K562 (cell line): ENCODE results near the gene ZKSCAN7. TPM values are rescaled to one million over a fixed set of nuclear protein-coding genes. Genes with fewer than 3 reads are reported as not detected.

Source experiments
- ATAC-seq: fragments of 200-7000 bp; cut with Tn5 transposase; 3 replicates; pipeline ENCODE4 v1.9.1; 2020; ENCODE audit warnings: moderate library complexity
- BruUV-seq: library from RNA; stranded (reverse); fragments of 400-500 nt; replicated peaks from 2 replicates; lab custom pipeline; 2021; lab: Mats Ljungman, UMichigan
- CTCF ChIA-PET: fragments of 300-600 bp; formaldehyde crosslinking; extraction: SDS; loops from one replicate; lab custom pipeline; 2021; ENCODE audit warnings: low intra/inter-chr PET ratio; lab: Yijun Ruan, JAX
- POLR2A ChIA-PET: fragments of 300-600, 350-650 bp; sonication (Branson Sonifier 250); formaldehyde crosslinking; extraction: SDS; loops from one replicate; lab custom pipeline; 2021; ENCODE audit warnings: antibody characterized with exemption, inconsistent platforms; lab: Yijun Ruan, JAX
- DNase-seq, 4 experiments: peaks; one replicate each; pipeline versions ENCODE4 v3.0.0 to v3.0.0-alpha.2; 2011 to 2018; ENCODE audit warnings: low spot score in 3 of 4, mixed read lengths in 3 of 4; ENCODE audit errors: extremely low read depth in 1 of 4
- FAIRE-seq: peaks from 2 replicates; lab custom pipeline; 2011; peaks lifted over from hg19 to GRCh38; lab: Jason Lieb, UNC
- H2AFZ ChIP-seq: 2 replicates; pipeline ENCODE4 v1.6.0; 2011; ENCODE audit warnings: low read depth, low read length, control low read depth, inconsistent platforms
- H3K27ac ChIP-seq: fragments of 200-600 bp; 3 replicates; pipeline ENCODE4 v1.8.0; 2011; ENCODE audit warnings: low read depth, mild to moderate bottlenecking, control low read depth, inconsistent platforms, low read length, moderate library complexity, mixed read lengths; ENCODE audit errors: extremely low read depth
- H3K27me3 ChIP-seq, 2 experiments: fragments of 300-600 bp in 1 of 2; 2 replicates in 1 of 2; 3 replicates in 1 of 2; pipeline versions ENCODE4 v1.6.0 to v1.8.0; 2011; ENCODE audit warnings: inconsistent platforms in 2 of 2, low read length in 2 of 2, mild to moderate bottlenecking in 1 of 2, mixed read lengths in 1 of 2, moderate library complexity in 1 of 2; ENCODE audit not compliant: control insufficient read depth in 2 of 2, insufficient read depth in 2 of 2
- H3K36me3 ChIP-seq: fragments of 300-600 bp; 3 replicates; pipeline ENCODE4 v1.8.0; 2011; ENCODE audit warnings: mild to moderate bottlenecking, low read length, inconsistent platforms; ENCODE audit not compliant: control insufficient read depth, insufficient read depth
- H3K4me1 ChIP-seq, 2 experiments: fragments of 200-600 bp in 1 of 2; replicated peaks in 1 of 2; 2 replicates in 1 of 2; 3 replicates in 1 of 2; pipeline versions ENCODE4 v1.5.1 to v1.8.0; 2011; ENCODE audit warnings: inconsistent platforms in 2 of 2, low read length in 2 of 2, mild to moderate bottlenecking in 1 of 2, mixed read lengths in 1 of 2, moderate library complexity in 1 of 2; ENCODE audit not compliant: control insufficient read depth in 2 of 2, insufficient read depth in 2 of 2
- H3K4me2 ChIP-seq: 2 replicates; pipeline ENCODE4 v1.6.1; 2011; ENCODE audit warnings: low read length, control low read depth, inconsistent platforms, mixed read lengths; ENCODE audit not compliant: insufficient read depth
- H3K4me3 ChIP-seq: fragments of 200-600 bp; sonication (generic), shearing (Covaris generic); 2 replicates; pipeline ENCODE4 v1.5.1; 2016; ENCODE audit warnings: control low read depth, inconsistent platforms
- H3K79me2 ChIP-seq: fragments of 200-600 bp; 3 replicates; pipeline ENCODE4 v1.8.0; 2011; ENCODE audit warnings: low read length, inconsistent platforms; ENCODE audit not compliant: control insufficient read depth, insufficient read depth
- H3K9ac ChIP-seq, 2 experiments: 2 replicates each; pipeline versions ENCODE4 v1.6.0 to v1.6.1; 2011; ENCODE audit warnings: low read depth in 2 of 2, low read length in 2 of 2, control low read depth in 1 of 2, inconsistent platforms in 1 of 2, mild to moderate bottlenecking in 1 of 2, mixed read lengths in 1 of 2; ENCODE audit not compliant: insufficient read depth in 1 of 2
- H3K9me1 ChIP-seq: one replicate; pipeline ENCODE4 v1.6.0; 2011; ENCODE audit warnings: inconsistent platforms, mild to moderate bottlenecking, low read length, moderate library complexity; ENCODE audit not compliant: control insufficient read depth, insufficient read depth
- H3K9me3 ChIP-seq: replicated peaks from 2 replicates; pipeline ENCODE4 v1.5.1; 2011; ENCODE audit warnings: low read depth, low read length, inconsistent platforms; ENCODE audit not compliant: control insufficient read depth, insufficient read depth
- H4K20me1 ChIP-seq: replicated peaks from 2 replicates; pipeline ENCODE4 v1.6.1; 2011; ENCODE audit warnings: low read length, inconsistent platforms, mixed read lengths; ENCODE audit not compliant: control insufficient read depth, insufficient read depth
- BCL6 ChIP-seq: fragments of 250-450 bp; sonication (Bioruptor Pico); IDR thresholded peaks from 2 replicates; pipeline ENCODE4 v1.4.0; 2020
- L3MBTL2 ChIP-seq: fragments of 450-650 bp; IDR thresholded peaks from 2 replicates; pipeline ENCODE4 v1.6.1; 2016; ENCODE audit warnings: mild to moderate bottlenecking, moderate library complexity
- MNT ChIP-seq, 2 experiments: fragments of 450-650 bp; conservative IDR thresholded peaks; 2 replicates each; pipeline ENCODE4 v1.6.1; 2017; ENCODE audit warnings: mild to moderate bottlenecking in 2 of 2, moderate library complexity in 2 of 2
- RNF2 ChIP-seq: sonication (generic); IDR thresholded peaks from 2 replicates; pipeline ENCODE4 v1.6.1; 2016
- TAF9B ChIP-seq: fragments of 450-650 bp; IDR thresholded peaks from 2 replicates; pipeline ENCODE4 v1.6.1; 2018; ENCODE audit warnings: mild to moderate bottlenecking; ENCODE audit not compliant: partially characterized antibody
- ZFP36 ChIP-seq: fragments of 150-350 bp; IDR thresholded peaks from 2 replicates; pipeline ENCODE4 v1.6.1; 2018; ENCODE audit warnings: low read length, low read depth; ENCODE audit not compliant: partially characterized antibody
- WGBS: fragments of 100-300 bp; shearing (Covaris generic); methylation state at CpG from one replicate; pipeline ENCODE4 v1.1.6; 2016; ENCODE audit warnings: low coverage, mixed read lengths; ENCODE audit not compliant: insufficient coverage; ENCODE audit errors: missing lambda C conversion rate; 5-methylcytosine and 5-hydroxymethylcytosine counted together
- in situ Hi-C: fragments of 300-500 bp; cut with MboI; formaldehyde crosslinking; loops from 4 replicates; pipeline ENCODE4 v1.15.0; 2018; ENCODE audit warnings: inconsistent platforms, mixed read lengths
- intact Hi-C: fragments of 100-400 bp; cut with micrococcal nuclease; formaldehyde crosslinking; loops from 2 replicates; pipeline ENCODE4 v1.14.2; 2022
- polyA plus RNA-seq, 8 experiments: library from polyadenylated mRNA; depleted of rRNA in 4 of 8; stranded (reverse) in 5 of 8; unstranded in 3 of 8; fragments of >200 nt; fragmentation: Nextera tagmentation in 2 of 8; fragmentation: Illumina TruSeq in 1 of 8; extraction: Ambion mirVana in 2 of 8; extraction: Trizol in 1 of 8; gene quantifications; 2 replicates each; pipeline versions ENCODE4 v1.2.1 to v1.2.3, GENCODE V29; 2011 to 2014; ENCODE audit warnings: inconsistent platforms in 1 of 8, missing spikeins in 1 of 8
- total RNA-seq, 7 experiments: library from RNA; depleted of rRNA in 6 of 7; stranded (reverse); fragments of >200 nt in 6 of 7; fragmentation: Illumina TruSeq in 2 of 7; extraction: Trizol in 2 of 7; gene quantifications; 2 replicates each; pipeline versions ENCODE4 v1.2.1 to v1.2.3, GENCODE V29; 2011 to 2021; ENCODE audit warnings: low replicate concordance in 1 of 7

Gene ZKSCAN7
- total and polyA plus RNA-seq, 9 of the 15 experiments (the other 6 are each of a cell fraction or from before 2014, with no cell fraction given), result not detected

DNA sequence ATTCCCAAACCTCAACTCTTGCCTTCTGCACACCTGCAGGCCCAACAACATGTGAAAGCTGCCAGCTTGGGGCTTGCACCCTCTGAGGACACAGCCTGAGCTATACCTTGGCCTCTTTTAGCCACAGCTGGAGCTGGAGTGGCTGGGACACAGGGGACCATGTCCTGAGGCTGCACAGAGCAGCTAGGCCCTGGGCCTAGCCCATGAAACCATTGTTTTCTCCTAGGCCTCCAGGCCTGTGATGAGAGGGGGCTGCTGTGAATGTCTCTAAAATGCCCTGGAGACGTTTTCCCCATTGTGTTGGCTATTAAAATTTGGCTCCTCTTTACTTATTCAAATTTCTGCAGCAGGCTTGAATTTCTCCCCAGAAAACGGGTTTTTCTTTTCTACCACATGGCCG, 7.2 kb downstream of the ZKSCAN7 start:
- WGBS, result 1% methylated on average over 3 of the region's 3 CpGs
- Histone ChIP-seq H3K4me2 (no peak overlapping the region), H3K9ac (no peak overlapping the region), H2AFZ (no peak overlapping the region), H3K9me1 (no peaks in the 10 kb centered on the region), H3K79me2 (no peaks in the 10 kb centered on the region), H3K4me1 (no peaks in the 10 kb centered on the region), H3K27ac (no peak overlapping the region), H3K27me3 (peaks cover 0 to 6% of the 10 kb centered on the region in 2 experiments; a peak in 3 of 5 replicates), H3K36me3 (no peaks in the 10 kb centered on the region), H3K9me3 (peaks cover 5% of the 10 kb centered on the region; the same call in 1 of the 2 replicates), H3K4me3 (no peak overlapping the region), H4K20me1 (no peaks in the 10 kb centered on the region)
- DNase-seq, result no peak
- POLR2A ChIA-PET, result no interaction called here
- no peak for FAIRE-seq
- BruUV-seq, result no TSS peak
- CTCF ChIA-PET, result no interaction called here
- TF ChIP-seq ZFP36 (peak; percentile 68), TAF9B (no peak), MNT (conservative IDR thresholded peaks at IDR 0.05) (no peak), BCL6 (CRISPR knock-in tag) (no peak), RNF2 (no peak), L3MBTL2 (no peak)
- intact Hi-C loops, result no loop called here
- in situ Hi-C loops, result no loop called here
- ATAC-seq, result no peak
